D721Med (cell line): ENCODE measurements around the gene TRHDE.

Source experiments
- DNase-seq: peaks from one replicate; pipeline ENCODE4 v3.0.0; 2011; ENCODE audit warnings: low spot score; ENCODE audit not compliant: insufficient read length
- FAIRE-seq: peaks from 2 replicates; lab custom pipeline; 2011; peaks lifted over from hg19 to GRCh38; lab: Jason Lieb, UNC
- CTCF ChIP-seq: IDR thresholded peaks from 2 replicates; pipeline ENCODE4 v1.5.1; 2012; ENCODE audit warnings: mild to moderate bottlenecking, control low read depth; ENCODE audit not compliant: insufficient read depth; ENCODE audit errors: missing control alignments

Gene TRHDE

DNA sequence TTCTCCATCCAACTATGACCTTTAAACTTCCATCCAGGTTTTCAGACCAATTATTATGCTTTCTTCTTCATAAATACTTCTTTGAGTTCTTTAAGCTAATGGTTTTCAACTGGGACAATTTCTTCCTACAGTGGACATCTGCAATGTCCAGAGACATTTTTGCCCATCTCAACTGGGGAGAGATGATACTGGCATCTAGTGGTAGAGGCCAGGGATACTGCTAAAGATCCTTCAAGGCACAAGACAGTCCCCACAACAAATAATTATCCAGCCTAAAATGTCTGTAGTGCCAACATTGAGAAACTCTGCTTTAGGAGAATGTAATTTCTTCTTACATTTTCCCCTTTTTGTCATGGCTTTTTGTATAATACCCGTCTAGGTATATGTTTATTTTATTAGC, 10.6 kb downstream of the TRHDE start:
- DNase-seq (no peak), FAIRE-seq (no peak)
- TF ChIP-seq CTCF = no peak

DNA sequence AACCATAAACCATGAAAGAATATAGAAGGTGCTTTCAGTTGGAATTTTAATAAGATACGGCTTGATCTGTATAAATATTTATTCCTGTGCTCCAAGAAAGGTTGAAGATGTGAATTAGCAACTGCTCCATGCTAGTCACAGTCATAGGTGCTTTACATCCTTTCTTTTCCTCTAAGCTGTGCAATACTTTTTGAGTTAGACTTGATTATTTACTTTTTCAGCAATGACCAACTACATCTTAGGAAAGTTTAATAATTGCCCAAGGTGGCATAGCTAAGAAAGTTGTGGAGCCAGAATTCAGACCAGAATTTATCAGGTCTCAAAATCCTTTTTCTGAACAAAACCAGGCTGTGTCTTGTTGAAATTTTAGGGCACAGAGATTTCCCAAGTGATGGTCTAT, 13.7 kb downstream of the TRHDE start:
- DNase-seq (no peak), FAIRE-seq (no peak)
- TF ChIP-seq CTCF = no peak

DNA sequence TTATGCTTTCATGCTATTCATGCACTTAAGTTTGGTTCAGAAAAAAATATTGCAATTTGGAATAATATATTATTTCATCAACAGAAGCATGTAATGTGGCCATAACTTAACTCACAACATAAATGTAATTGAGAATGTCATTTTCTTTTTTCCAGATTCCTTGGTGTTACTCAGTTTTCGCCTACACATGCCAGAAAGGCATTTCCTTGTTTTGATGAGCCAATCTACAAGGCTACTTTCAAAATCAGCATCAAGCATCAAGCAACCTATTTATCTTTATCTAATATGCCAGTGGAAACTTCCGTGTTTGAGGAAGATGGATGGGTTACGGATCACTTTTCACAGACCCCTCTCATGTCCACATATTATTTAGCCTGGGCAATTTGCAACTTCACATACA, 14.4 kb downstream of the TRHDE start:
- DNase-seq (no peak), FAIRE-seq (no peak)
- no peak for TF ChIP-seq CTCF

DNA sequence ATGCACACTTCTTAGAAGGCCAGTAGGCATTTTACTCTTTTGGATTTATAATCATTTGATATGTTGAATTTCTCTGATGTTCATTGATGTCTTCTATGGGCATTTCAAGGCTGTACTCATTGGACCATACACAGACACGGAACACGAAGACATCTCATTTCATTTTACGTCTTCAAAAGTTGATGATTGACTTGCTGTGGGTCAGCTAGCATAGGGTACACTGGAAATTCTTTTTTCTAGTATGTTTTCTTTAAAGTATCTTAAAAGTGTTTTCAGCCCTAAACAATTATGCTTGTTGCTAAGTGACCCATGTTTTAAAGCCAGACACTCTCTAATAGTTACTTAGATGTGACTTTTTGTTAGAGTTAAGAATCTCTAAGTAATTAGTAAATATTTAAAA, 16.3 kb downstream of the TRHDE start:
- TF ChIP-seq CTCF = no peak
- FAIRE-seq (no peak), DNase-seq (no peak)

- no peak for DNase-seq
- TF ChIP-seq CTCF = no peak
- FAIRE-seq = no peak
These were observed 16.7 kb downstream of the TRHDE start for GRCh38 chr12:72288911-72289310.

- no peak for DNase-seq
- TF ChIP-seq CTCF = no peak
- FAIRE-seq = no peak
These were observed 17.5 kb downstream of the TRHDE start for GRCh38 chr12:72289633-72290032.

- TF ChIP-seq CTCF = no peak
- DNase-seq (no peak), FAIRE-seq (no peak)
These were observed 19.0 kb downstream of the TRHDE start for GRCh38 chr12:72291175-72291574.
